ENCODE results near the gene CSMD2.

Gene CSMD2

DNA sequence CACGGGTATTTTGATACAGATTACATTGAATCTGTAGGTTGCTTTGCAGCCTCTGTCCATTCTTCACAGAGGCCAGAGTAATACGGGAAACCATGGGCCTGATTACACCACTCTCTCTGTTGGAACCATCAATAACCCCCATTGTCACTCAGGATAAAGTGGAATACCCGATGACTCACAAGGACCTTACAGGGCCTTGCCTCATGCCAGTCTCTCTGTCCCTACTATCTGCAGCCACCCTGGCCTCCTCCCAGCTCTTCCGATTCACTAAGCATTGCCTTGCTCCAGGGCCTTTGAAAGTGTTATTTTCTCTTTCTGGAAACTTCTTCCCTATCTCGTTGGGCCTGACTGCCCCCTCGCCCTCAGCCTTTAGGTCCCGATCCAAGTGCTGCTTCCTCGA lies 239.4 kb downstream of the CSMD2 start:
- Histone ChIP-seq H3K27me3 (ENCODE audit: control insufficient read depth, insufficient read depth, low read length) (no peaks in the 10 kb centered on the region), H3K9ac (ENCODE audit: low read depth, low read length) (no peak overlapping the region), H3K27ac (ENCODE audit: low read depth, low read length) (no peak overlapping the region), H3K4me3 (ENCODE audit: low read depth, low read length) (no peak overlapping the region), H3K9me3 (ENCODE audit: control insufficient read depth, insufficient read depth, low read length) (no peaks in the 10 kb centered on the region), H3K36me3 (ENCODE audit: control insufficient read depth, insufficient read depth, low read length) (no peaks in the 10 kb centered on the region; the same call in 1 of the 2 replicates), H3K4me1 (ENCODE audit: control insufficient read depth, insufficient read depth, low read length) (no peaks in the 10 kb centered on the region)

DNA sequence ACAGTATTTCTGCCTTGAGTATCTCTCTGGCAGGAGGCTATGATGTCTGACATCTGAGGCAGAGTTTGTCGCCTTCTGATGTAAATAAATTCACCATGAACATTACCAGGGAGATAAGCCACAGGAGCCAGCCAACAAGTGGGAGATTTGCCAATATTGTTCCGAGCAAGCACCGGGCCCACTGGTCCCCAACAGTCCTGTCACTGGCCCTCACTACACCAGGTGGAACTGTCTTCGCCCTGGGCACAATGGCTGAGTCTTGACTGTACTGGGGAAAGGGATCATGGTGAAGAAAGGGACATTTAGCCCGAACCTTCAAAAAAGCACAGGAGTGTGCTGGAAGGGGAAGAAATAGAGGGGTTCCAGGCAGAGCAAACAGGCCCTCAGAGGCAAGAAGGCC lies 243.7 kb downstream of the CSMD2 start:
- Histone ChIP-seq H3K4me3 (ENCODE audit: low read depth, low read length) (no peak overlapping the region), H3K9me3 (ENCODE audit: control insufficient read depth, insufficient read depth, low read length) (no peaks in the 10 kb centered on the region), H3K36me3 (ENCODE audit: control insufficient read depth, insufficient read depth, low read length) (peaks cover 14% of the 10 kb centered on the region; the same call in 1 of the 2 replicates), H3K4me1 (ENCODE audit: control insufficient read depth, insufficient read depth, low read length) (no peaks in the 10 kb centered on the region), H3K9ac (ENCODE audit: low read depth, low read length) (no peak overlapping the region), H3K27ac (ENCODE audit: low read depth, low read length) (no peak overlapping the region), H3K27me3 (ENCODE audit: control insufficient read depth, insufficient read depth, low read length) (no peaks in the 10 kb centered on the region)

- Histone ChIP-seq H3K27me3 (ENCODE audit: control insufficient read depth, insufficient read depth, low read length) (no peaks in the 10 kb centered on the region), H3K9ac (ENCODE audit: low read depth, low read length) (no peak overlapping the region), H3K4me3 (ENCODE audit: low read depth, low read length) (no peak overlapping the region), H3K4me1 (ENCODE audit: control insufficient read depth, insufficient read depth, low read length) (no peaks in the 10 kb centered on the region), H3K36me3 (ENCODE audit: control insufficient read depth, insufficient read depth, low read length) (peaks cover 16% of the 10 kb centered on the region; the same call in 1 of the 2 replicates), H3K27ac (ENCODE audit: low read depth, low read length) (no peak overlapping the region), H3K9me3 (ENCODE audit: control insufficient read depth, insufficient read depth, low read length) (no peaks in the 10 kb centered on the region)
Measured at GRCh38 chr1:33918368-33918767, 246.7 kb downstream of the CSMD2 start.

- Histone ChIP-seq H3K4me1 (ENCODE audit: control insufficient read depth, insufficient read depth, low read length) (no peaks in the 10 kb centered on the region), H3K9ac (ENCODE audit: low read depth, low read length) (no peak overlapping the region), H3K4me3 (ENCODE audit: low read depth, low read length) (no peak overlapping the region), H3K36me3 (ENCODE audit: control insufficient read depth, insufficient read depth, low read length) (peaks cover 16% of the 10 kb centered on the region; the same call in 1 of the 2 replicates), H3K9me3 (ENCODE audit: control insufficient read depth, insufficient read depth, low read length) (no peaks in the 10 kb centered on the region), H3K27me3 (ENCODE audit: control insufficient read depth, insufficient read depth, low read length) (no peaks in the 10 kb centered on the region), H3K27ac (ENCODE audit: low read depth, low read length) (no peak overlapping the region)
Measured at GRCh38 chr1:33916786-33917185, 248.2 kb downstream of the CSMD2 start.

DNA sequence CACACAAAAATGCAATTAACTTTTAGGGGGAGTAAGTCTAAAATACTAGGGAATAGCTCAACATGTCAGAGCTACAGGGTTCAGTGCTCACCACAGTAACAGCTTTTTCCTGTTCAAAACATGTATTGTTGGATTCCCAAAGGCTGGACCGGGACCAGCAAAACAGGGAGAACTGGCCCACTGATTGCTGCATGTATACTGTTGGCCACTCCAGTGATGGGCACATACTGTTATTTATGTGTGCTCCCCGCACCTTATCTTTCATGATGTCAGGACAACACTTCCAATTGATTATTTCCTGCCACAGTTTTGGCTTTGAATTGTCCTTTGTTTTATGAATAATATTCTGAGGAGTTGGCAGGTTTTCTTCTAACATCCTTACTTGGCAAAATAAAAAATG lies 250.5 kb downstream of the CSMD2 start:
- H3K4me1 ChIP-seq (ENCODE audit: control insufficient read depth, insufficient read depth, low read length): no peaks in the 10 kb centered on the region
- H3K9me3 ChIP-seq (ENCODE audit: control insufficient read depth, insufficient read depth, low read length): no peaks in the 10 kb centered on the region
- no peak overlapping the region for H3K27ac ChIP-seq (ENCODE audit: low read depth, low read length)
- H3K4me3 ChIP-seq (ENCODE audit: low read depth, low read length): no peak overlapping the region
- H3K9ac ChIP-seq (ENCODE audit: low read depth, low read length): no peak overlapping the region
- no peaks in the 10 kb centered on the region for H3K27me3 ChIP-seq (ENCODE audit: control insufficient read depth, insufficient read depth, low read length)
- H3K36me3 ChIP-seq (ENCODE audit: control insufficient read depth, insufficient read depth, low read length): peaks cover 16% of the 10 kb centered on the region; the same call in 1 of the 2 replicates

DNA sequence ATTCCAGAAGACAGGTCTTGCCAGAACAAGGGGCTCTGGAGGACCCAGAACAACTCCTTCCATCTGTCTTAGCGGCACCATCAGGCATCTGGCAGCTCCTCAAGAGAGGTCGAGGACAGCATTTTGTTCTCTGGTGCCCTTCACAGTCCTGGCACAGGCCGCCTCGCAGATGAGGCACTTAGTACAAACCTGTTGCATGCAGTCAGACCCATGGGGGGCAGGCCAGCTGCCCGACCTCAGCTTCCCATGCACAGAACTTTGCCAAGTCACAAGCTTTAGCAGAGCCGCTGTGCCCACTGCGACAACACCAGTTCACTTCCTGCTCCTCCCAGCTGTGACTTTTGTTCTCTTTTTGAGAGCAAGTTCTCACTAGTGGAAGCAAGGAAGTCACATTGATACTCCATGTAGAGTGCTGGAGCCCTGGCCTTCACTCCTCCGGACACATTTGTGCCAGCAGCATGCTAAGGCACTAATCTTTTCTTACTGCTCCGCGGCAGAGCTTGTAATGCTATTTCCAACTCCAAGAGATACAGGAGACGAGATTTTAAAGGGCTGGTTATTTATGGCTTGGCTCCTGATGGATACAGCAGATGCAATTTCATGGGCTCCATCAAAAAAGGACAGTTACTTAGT lies 256.6 kb downstream of the CSMD2 start:
- Histone ChIP-seq H3K36me3 (ENCODE audit: control insufficient read depth, insufficient read depth, low read length) (no peaks in the 10 kb centered on the region), H3K9me3 (ENCODE audit: control insufficient read depth, insufficient read depth, low read length) (no peaks in the 10 kb centered on the region), H3K4me1 (ENCODE audit: control insufficient read depth, insufficient read depth, low read length) (no peaks in the 10 kb centered on the region), H3K9ac (ENCODE audit: low read depth, low read length) (no peak overlapping the region), H3K27ac (ENCODE audit: low read depth, low read length) (no peak overlapping the region), H3K27me3 (ENCODE audit: control insufficient read depth, insufficient read depth, low read length) (no peaks in the 10 kb centered on the region), H3K4me3 (ENCODE audit: low read depth, low read length) (no peak overlapping the region)

GRCh38 chr1:33906156-33906555 lies 258.9 kb downstream of the CSMD2 start:
- Histone ChIP-seq H3K9ac (ENCODE audit: low read depth, low read length) (no peak overlapping the region), H3K36me3 (ENCODE audit: control insufficient read depth, insufficient read depth, low read length) (no peaks in the 10 kb centered on the region), H3K9me3 (ENCODE audit: control insufficient read depth, insufficient read depth, low read length) (no peaks in the 10 kb centered on the region), H3K4me1 (ENCODE audit: control insufficient read depth, insufficient read depth, low read length) (no peaks in the 10 kb centered on the region), H3K27ac (ENCODE audit: low read depth, low read length) (no peak overlapping the region), H3K4me3 (ENCODE audit: low read depth, low read length) (no peak overlapping the region), H3K27me3 (ENCODE audit: control insufficient read depth, insufficient read depth, low read length) (no peaks in the 10 kb centered on the region)

DNA sequence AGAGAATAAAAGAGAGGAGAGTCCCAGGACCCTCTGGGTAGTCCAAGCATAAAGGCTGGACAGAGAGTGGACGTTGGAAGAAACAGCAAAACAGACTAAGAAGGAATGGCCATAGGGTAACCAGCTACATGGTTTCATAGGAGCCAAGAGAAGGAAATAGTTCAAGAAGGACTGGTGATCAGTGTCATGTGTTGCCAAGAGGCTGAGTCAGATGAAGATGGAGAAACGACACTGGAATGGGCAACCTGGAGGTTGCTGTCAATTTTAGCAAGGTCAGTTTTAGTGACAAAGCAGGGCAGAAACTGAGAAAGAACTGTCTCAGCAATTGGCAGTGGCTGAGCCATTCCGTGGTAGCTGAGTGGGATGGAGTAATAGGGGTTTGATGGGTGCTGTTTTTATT lies 259.8 kb downstream of the CSMD2 start:
- Histone ChIP-seq H3K4me3 (ENCODE audit: low read depth, low read length) (no peak overlapping the region), H3K9me3 (ENCODE audit: control insufficient read depth, insufficient read depth, low read length) (no peaks in the 10 kb centered on the region), H3K4me1 (ENCODE audit: control insufficient read depth, insufficient read depth, low read length) (no peaks in the 10 kb centered on the region), H3K27me3 (ENCODE audit: control insufficient read depth, insufficient read depth, low read length) (no peaks in the 10 kb centered on the region), H3K36me3 (ENCODE audit: control insufficient read depth, insufficient read depth, low read length) (no peaks in the 10 kb centered on the region), H3K9ac (ENCODE audit: low read depth, low read length) (no peak overlapping the region), H3K27ac (ENCODE audit: low read depth, low read length) (no peak overlapping the region)

DNA sequence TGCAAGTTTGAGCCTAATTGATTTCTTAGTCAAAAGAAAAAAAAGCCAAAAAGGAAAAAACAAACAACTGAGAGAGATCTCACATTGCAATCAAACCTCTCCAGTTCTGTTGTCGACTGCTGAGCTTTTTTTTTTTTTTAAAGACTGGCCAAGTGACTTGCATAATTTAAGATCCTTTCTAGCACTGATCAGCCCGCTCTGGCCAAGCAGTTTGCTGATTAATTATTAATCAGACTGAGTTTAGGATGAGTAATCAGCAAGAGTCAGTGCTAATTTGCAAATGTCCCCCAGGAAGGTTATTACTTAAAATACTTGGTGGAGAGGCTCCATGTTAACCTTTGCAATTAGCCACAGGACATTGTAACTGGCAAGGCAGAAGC lies 261.8 kb downstream of the CSMD2 start:
- no peak overlapping the region for H3K4me3 ChIP-seq (ENCODE audit: low read depth, low read length)
- no peak overlapping the region for H3K9ac ChIP-seq (ENCODE audit: low read depth, low read length)
- no peaks in the 10 kb centered on the region for H3K36me3 ChIP-seq (ENCODE audit: control insufficient read depth, insufficient read depth, low read length)
- no peaks in the 10 kb centered on the region for H3K4me1 ChIP-seq (ENCODE audit: control insufficient read depth, insufficient read depth, low read length)
- H3K27ac ChIP-seq (ENCODE audit: low read depth, low read length): no peak overlapping the region
- no peaks in the 10 kb centered on the region for H3K9me3 ChIP-seq (ENCODE audit: control insufficient read depth, insufficient read depth, low read length)
- H3K27me3 ChIP-seq (ENCODE audit: control insufficient read depth, insufficient read depth, low read length): no peaks in the 10 kb centered on the region

- no peak overlapping the region for H3K27ac ChIP-seq (ENCODE audit: low read depth, low read length)
- H3K9me3 ChIP-seq (ENCODE audit: control insufficient read depth, insufficient read depth, low read length): no peaks in the 10 kb centered on the region
- no peaks in the 10 kb centered on the region for H3K27me3 ChIP-seq (ENCODE audit: control insufficient read depth, insufficient read depth, low read length)
- no peaks in the 10 kb centered on the region for H3K36me3 ChIP-seq (ENCODE audit: control insufficient read depth, insufficient read depth, low read length)
- H3K9ac ChIP-seq (ENCODE audit: low read depth, low read length): no peak overlapping the region
- H3K4me3 ChIP-seq (ENCODE audit: low read depth, low read length): no peak overlapping the region
- no peaks in the 10 kb centered on the region for H3K4me1 ChIP-seq (ENCODE audit: control insufficient read depth, insufficient read depth, low read length)
Measured at GRCh38 chr1:33902486-33903209, 262.4 kb downstream of the CSMD2 start.

- no peaks in the 10 kb centered on the region for H3K27me3 ChIP-seq (ENCODE audit: control insufficient read depth, insufficient read depth, low read length)
- 0 out of 2 replicates have a peak, but pooled peaks cover 4% of the 10 kb centered on the region for H3K4me1 ChIP-seq (ENCODE audit: control insufficient read depth, insufficient read depth, low read length)
- no peaks in the 10 kb centered on the region for H3K9me3 ChIP-seq (ENCODE audit: control insufficient read depth, insufficient read depth, low read length)
- H3K9ac ChIP-seq (ENCODE audit: low read depth, low read length): no peak overlapping the region
- no peak overlapping the region for H3K27ac ChIP-seq (ENCODE audit: low read depth, low read length)
- H3K36me3 ChIP-seq (ENCODE audit: control insufficient read depth, insufficient read depth, low read length): no peaks in the 10 kb centered on the region
- no peak overlapping the region for H3K4me3 ChIP-seq (ENCODE audit: low read depth, low read length)
Measured at GRCh38 chr1:33899746-33900145, 265.3 kb downstream of the CSMD2 start.

Data from HUES48 (cell line).